GM12878 (cell line): ENCODE results near the gene PPP1R14B. TPM values are rescaled to one million over a fixed set of nuclear protein-coding genes. Genes with fewer than 3 reads are reported as not detected.

Source experiments
- ATAC-seq: fragments of 200-7000 bp; cut with Tn5 transposase; 3 replicates; pipeline ENCODE4 v1.9.1; 2020; ENCODE audit warnings: mild to moderate bottlenecking, moderate library complexity
- BruUV-seq: library from RNA; stranded (reverse); fragments of 400-500 nt; replicated peaks from 2 replicates; lab custom pipeline; 2021; lab: Mats Ljungman, UMichigan
- CTCF ChIA-PET: fragments of 300-600 bp; sonication (Branson Sonifier 250); formaldehyde crosslinking; extraction: SDS; loops from one replicate; lab custom pipeline; 2021; ENCODE audit warnings: inconsistent platforms; lab: Yijun Ruan, JAX
- POLR2A ChIA-PET: fragments of 350-600 bp; formaldehyde crosslinking; extraction: SDS; loops from one replicate; lab custom pipeline; 2021; ENCODE audit warnings: inconsistent platforms; lab: Charles Lee
- RAD21 ChIA-PET: fragments of 300-600 bp; sonication (Branson Sonifier 250); formaldehyde crosslinking; loops from one replicate; lab custom pipeline; 2023; ENCODE audit warnings: antibody characterized with exemption; ENCODE audit not compliant: unreplicated experiment; lab: Charles Lee
- SMC1A ChIA-PET: fragments of 300-600 bp; sonication (Branson Sonifier 250); formaldehyde crosslinking; loops from one replicate; lab custom pipeline; 2023; ENCODE audit not compliant: unreplicated experiment, uncharacterized antibody; lab: Charles Lee
- DNase-seq: peaks from one replicate; pipeline ENCODE4 v3.0.0-alpha.2; 2011; ENCODE audit warnings: low read depth, low spot score
- FAIRE-seq: peaks from 3 replicates; lab custom pipeline; 2011; peaks lifted over from hg19 to GRCh38; lab: Jason Lieb, UNC
- H2AFZ ChIP-seq: 2 replicates; pipeline ENCODE4 v1.6.0; 2011; ENCODE audit warnings: low read depth, low read length, control low read depth; ENCODE audit not compliant: control insufficient read depth
- H3K27ac ChIP-seq: 2 replicates; pipeline ENCODE4 v1.5.1; 2011; ENCODE audit warnings: control low read depth; ENCODE audit not compliant: control insufficient read depth, insufficient read depth
- H3K27me3 ChIP-seq, 2 experiments: replicated peaks in 1 of 2; 2 replicates each; pipeline versions ENCODE4 v1.6.0 to v1.6.1; 2011; ENCODE audit warnings: low read length in 1 of 2; ENCODE audit not compliant: control insufficient read depth in 2 of 2, insufficient read depth in 2 of 2
- H3K36me3 ChIP-seq, 2 experiments: 2 replicates each; pipeline ENCODE4 v1.5.1; 2011; ENCODE audit warnings: low read length in 1 of 2; ENCODE audit not compliant: control insufficient read depth in 2 of 2, insufficient read depth in 2 of 2
- H3K4me1 ChIP-seq: 2 replicates; pipeline ENCODE4 v1.6.1; 2011; ENCODE audit warnings: mild to moderate bottlenecking, low read length, moderate library complexity, mixed read lengths; ENCODE audit not compliant: control insufficient read depth, insufficient read depth
- H3K4me2 ChIP-seq: 2 replicates; pipeline ENCODE4 v1.6.0; 2011; ENCODE audit warnings: control low read depth; ENCODE audit not compliant: control insufficient read depth, insufficient read depth
- H3K4me3 ChIP-seq: fragments of 200-600 bp; sonication (generic); 2 replicates; pipeline ENCODE4 v1.5.1; 2016
- H3K79me2 ChIP-seq: 2 replicates; pipeline ENCODE4 v1.6.0; 2011; ENCODE audit warnings: low read length; ENCODE audit not compliant: control insufficient read depth, insufficient read depth
- H3K9ac ChIP-seq: 2 replicates; pipeline ENCODE4 v1.8.0; 2011; ENCODE audit warnings: low read length, control low read depth, mixed read lengths; ENCODE audit not compliant: control insufficient read depth, insufficient read depth
- H3K9me3 ChIP-seq: replicated peaks from 3 replicates; pipeline ENCODE4 v1.5.1; 2011; ENCODE audit warnings: mild to moderate bottlenecking, low read length; ENCODE audit not compliant: control insufficient read depth, insufficient read depth
- H4K20me1 ChIP-seq: 2 replicates; pipeline ENCODE4 v1.6.0; 2011; ENCODE audit not compliant: control insufficient read depth, insufficient read depth
- ASH2L ChIP-seq: fragments of 300-600, 200-600 bp; sonication (generic); IDR thresholded peaks from 2 replicates; pipeline ENCODE4 v1.6.1; 2017; ENCODE audit warnings: low read depth, mild to moderate bottlenecking, borderline replicate concordance
- ATF7 ChIP-seq: fragments of 450-650 bp; IDR thresholded peaks from 2 replicates; pipeline ENCODE4 v1.6.1; 2016; ENCODE audit warnings: low read depth, mild to moderate bottlenecking
- BCL11A ChIP-seq: IDR thresholded peaks from 2 replicates; pipeline ENCODE4 v1.6.1; 2011; ENCODE audit warnings: low read depth, low read length
- CBFB ChIP-seq: IDR thresholded peaks from 2 replicates; pipeline ENCODE4 v1.6.1; 2016; ENCODE audit warnings: antibody characterized with exemption, low read depth
- EGR1 ChIP-seq, 2 experiments: IDR thresholded peaks; 1 replicate in 1 of 2; 2 replicates in 1 of 2; pipeline ENCODE4 v1.6.1; 2011 to 2012; ENCODE audit warnings: low read depth in 2 of 2, low read length in 2 of 2, borderline replicate concordance in 1 of 2, mild to moderate bottlenecking in 1 of 2, moderate library complexity in 1 of 2
- EZH2 ChIP-seq: IDR thresholded peaks from 2 replicates; pipeline ENCODE4 v1.6.1; 2012; ENCODE audit warnings: low read depth, mild to moderate bottlenecking, control low read depth, inconsistent platforms, low read length, borderline replicate concordance; ENCODE audit not compliant: control insufficient read depth
- FOS ChIP-seq: IDR thresholded peaks from 3 replicates; pipeline ENCODE4 v1.6.1; 2011; ENCODE audit warnings: borderline replicate concordance; ENCODE audit not compliant: insufficient read length; ENCODE audit errors: extremely low read depth
- HDAC2 ChIP-seq: fragments of 200-600 bp; sonication (generic); IDR thresholded peaks from 2 replicates; pipeline ENCODE4 v1.6.1; 2017
- HDAC6 ChIP-seq: fragments of 200-600 bp; sonication (generic); IDR thresholded peaks from one replicate; pipeline ENCODE4 v1.8.0; 2017; ENCODE audit warnings: antibody characterized with exemption; ENCODE audit not compliant: unreplicated experiment
- PAX5 ChIP-seq: IDR thresholded peaks from 2 replicates; pipeline ENCODE4 v1.6.1; 2011; ENCODE audit warnings: low read depth, low read length, borderline replicate concordance
- RAD21 ChIP-seq: IDR thresholded peaks from 2 replicates; pipeline ENCODE4 v1.6.1; 2011; ENCODE audit warnings: mild to moderate bottlenecking, low read depth, low read length, moderate library complexity; ENCODE audit not compliant: insufficient read depth
- RAD51 ChIP-seq: fragments of 450-650 bp; IDR thresholded peaks from 2 replicates; pipeline ENCODE4 v1.6.1; 2016; ENCODE audit warnings: moderate library complexity, mild to moderate bottlenecking, inconsistent platforms
- RFX5 ChIP-seq: IDR thresholded peaks from 2 replicates; pipeline ENCODE4 v1.6.1; 2011; ENCODE audit warnings: low read depth, low read length, improper control_type of control experiment
- STAT3 ChIP-seq: IDR thresholded peaks from 2 replicates; pipeline ENCODE4 v1.6.1; 2011; ENCODE audit warnings: low read depth, low read length, improper control_type of control experiment
- ZBTB33 ChIP-seq: fragments of 450-650 bp; IDR thresholded peaks from 2 replicates; pipeline ENCODE4 v1.6.1; 2017; ENCODE audit warnings: mild to moderate bottlenecking
- WGBS: methylation state at CpG from one replicate; pipeline ENCODE4 v1.1.6; 2016; ENCODE audit warnings: low lambda C conversion rate; ENCODE audit not compliant: insufficient replicate concordance, insufficient coverage; ENCODE audit errors: missing lambda C conversion rate; 5-methylcytosine and 5-hydroxymethylcytosine counted together
- in situ Hi-C: fragments of 300-500 bp; cut with MboI; formaldehyde crosslinking; loops from 9 replicates; pipeline ENCODE4 v1.14.3; 2018; ENCODE audit warnings: mixed read lengths
- intact Hi-C: fragments of 100-400 bp; cut with micrococcal nuclease; formaldehyde crosslinking; loops from one replicate; pipeline ENCODE4 v1.14.2; 2022; ENCODE audit not compliant: unreplicated experiment
- polyA plus RNA-seq, 11 experiments: library from polyadenylated mRNA; depleted of rRNA in 4 of 11; unstranded in 6 of 11; stranded (reverse) in 5 of 11; fragments of >200 nt; fragmentation: Nextera tagmentation in 4 of 11; fragmentation: Illumina TruSeq in 1 of 11; extraction: Ambion mirVana in 4 of 11; extraction: Trizol in 1 of 11; gene quantifications; 1 replicate in 1 of 11; 2 replicates in 10 of 11; pipeline versions ENCODE4 v1.2.1 to v1.2.3, GENCODE V29; 2011 to 2016; ENCODE audit warnings: inconsistent platforms in 2 of 11, missing spikeins in 2 of 11, low read depth in 1 of 11
- total RNA-seq, 4 experiments: library from RNA; depleted of rRNA in 3 of 4; stranded (reverse); fragments of >200 nt in 3 of 4; fragmentation: Illumina TruSeq in 1 of 4; extraction: Trizol in 1 of 4; gene quantifications; 2 replicates each; pipeline versions ENCODE4 v1.2.1 to v1.2.3, GENCODE V29; 2013 to 2021
- TF ChIP-seq, protein P1 (sequence below): fragments of 450-650 bp; IDR thresholded peaks from 2 replicates; pipeline ENCODE4 v1.6.1; 2017; ENCODE audit warnings: mild to moderate bottlenecking, low read depth, inconsistent platforms; ENCODE audit not compliant: poor library complexity, severe bottlenecking
- TF ChIP-seq, protein P2 (sequence below): fragments of 150-350 bp; IDR thresholded peaks from 2 replicates; pipeline ENCODE4 v1.6.1; 2014; ENCODE audit warnings: mild to moderate bottlenecking, low read depth, low read length

The PPP1R14B gene
- total and polyA plus RNA-seq, 10 of the 15 experiments (the other 5 are each of a cell fraction or from before 2014, with no cell fraction given), result 8.4 to 283 (median 124) TPM

DNA sequence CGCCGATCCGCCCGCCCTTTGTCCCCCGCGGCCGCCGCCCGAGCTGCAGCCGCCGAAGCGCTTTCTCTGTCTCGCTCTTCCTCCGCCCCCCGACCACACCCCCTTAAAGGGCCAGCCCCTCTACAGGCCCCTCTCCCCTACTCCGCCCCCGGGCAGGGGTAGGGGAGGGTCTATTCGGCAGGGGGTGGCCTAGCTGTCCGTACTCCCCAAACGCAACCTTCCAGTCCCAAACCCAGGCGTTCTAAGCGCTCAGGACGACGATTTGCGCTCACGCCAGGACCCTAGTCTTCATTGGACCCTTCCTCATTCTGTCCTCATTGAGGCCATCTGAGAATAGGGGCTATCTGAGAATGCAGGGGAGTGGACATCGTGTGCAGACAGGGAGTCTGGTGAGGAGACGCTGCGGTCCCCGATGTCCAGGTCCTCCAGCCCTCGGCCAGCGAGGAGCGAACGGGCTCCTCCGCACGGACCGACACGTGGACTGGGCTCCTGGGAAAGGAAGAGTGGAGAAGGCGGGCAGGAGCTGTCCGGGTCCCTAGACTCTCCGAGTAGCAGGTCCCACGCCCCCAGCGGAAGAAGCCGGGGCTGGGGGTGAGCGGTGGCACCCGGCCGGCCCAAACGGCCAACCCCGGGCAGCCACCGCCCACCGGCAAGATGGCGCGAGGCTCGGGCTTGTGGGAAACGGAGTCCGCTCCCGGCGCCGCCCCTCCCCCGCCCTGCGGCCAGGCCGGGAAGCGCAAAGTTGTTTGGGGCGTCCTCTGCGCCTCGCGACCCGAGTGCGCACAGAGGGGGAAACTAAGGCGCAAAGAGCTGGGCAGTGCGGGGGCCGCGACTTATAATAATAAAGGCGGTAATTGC lies at the start of gene PPP1R14B (continued):
- TF ChIP-seq, protein P1, sequence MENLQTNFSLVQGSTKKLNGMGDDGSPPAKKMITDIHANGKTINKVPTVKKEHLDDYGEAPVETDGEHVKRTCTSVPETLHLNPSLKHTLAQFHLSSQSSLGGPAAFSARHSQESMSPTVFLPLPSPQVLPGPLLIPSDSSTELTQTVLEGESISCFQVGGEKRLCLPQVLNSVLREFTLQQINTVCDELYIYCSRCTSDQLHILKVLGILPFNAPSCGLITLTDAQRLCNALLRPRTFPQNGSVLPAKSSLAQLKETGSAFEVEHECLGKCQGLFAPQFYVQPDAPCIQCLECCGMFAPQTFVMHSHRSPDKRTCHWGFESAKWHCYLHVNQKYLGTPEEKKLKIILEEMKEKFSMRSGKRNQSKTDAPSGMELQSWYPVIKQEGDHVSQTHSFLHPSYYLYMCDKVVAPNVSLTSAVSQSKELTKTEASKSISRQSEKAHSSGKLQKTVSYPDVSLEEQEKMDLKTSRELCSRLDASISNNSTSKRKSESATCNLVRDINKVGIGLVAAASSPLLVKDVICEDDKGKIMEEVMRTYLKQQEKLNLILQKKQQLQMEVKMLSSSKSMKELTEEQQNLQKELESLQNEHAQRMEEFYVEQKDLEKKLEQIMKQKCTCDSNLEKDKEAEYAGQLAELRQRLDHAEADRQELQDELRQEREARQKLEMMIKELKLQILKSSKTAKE, result no peak
- TF ChIP-seq RAD21, result no peak
- no peak for TF ChIP-seq EZH2
- no peak for TF ChIP-seq STAT3
- no peak for TF ChIP-seq HDAC6
- no peak for TF ChIP-seq ASH2L
- TF ChIP-seq RFX5, result no peak
- no peak for TF ChIP-seq BCL11A

- no peak overlapping the region for H3K9ac ChIP-seq
- FAIRE-seq (no peak), DNase-seq (no peak), ATAC-seq (no peak)
- ChIA-PET SMC1A (no interaction called here), POLR2A (no interaction called here), CTCF (interaction anchor here (0.7 kb wide), 1 partner anchor 448 kb away, joined by 3 read pairs; the partner anchor contains the start of gene RASGRP2), RAD21 (no interaction called here)
- H3K27ac ChIP-seq, result no peak overlapping the region
- H3K4me2 ChIP-seq, result no peak overlapping the region
- H3K36me3 ChIP-seq, result no peaks in the 10 kb centered on the region
- no peaks in the 10 kb centered on the region for H3K79me2 ChIP-seq
- intact Hi-C loops (no loop called here), in situ Hi-C loops (no loop called here)
- no TSS peak for BruUV-seq
- no peak overlapping the region for H3K4me3 ChIP-seq
- no peaks in the 10 kb centered on the region for H3K9me3 ChIP-seq
- H4K20me1 ChIP-seq, result no peaks in the 10 kb centered on the region; the same call in 1 of the 2 replicates
- H2AFZ ChIP-seq, result no peak overlapping the region
- 0% methylated on average over 1 of the region's 1 CpG for WGBS
- peaks cover 10% of the 10 kb centered on the region for H3K4me1 ChIP-seq
- peaks cover 20 to 37% of the 10 kb centered on the region in 2 experiments for H3K27me3 ChIP-seq
- no peak for TF ChIP-seq RAD51
- no peak for TF ChIP-seq EGR1 (IDR thresholded peaks at IDR 0.05; ENCODE audit: borderline replicate concordance in 1 of 2, low read depth in 2 of 2, low read length in 2 of 2)
- no peak for TF ChIP-seq CBFB
- TF ChIP-seq ZBTB33, result no peak
- no peak for TF ChIP-seq PAX5
- no peak for TF ChIP-seq FOS
- TF ChIP-seq, protein P2, sequence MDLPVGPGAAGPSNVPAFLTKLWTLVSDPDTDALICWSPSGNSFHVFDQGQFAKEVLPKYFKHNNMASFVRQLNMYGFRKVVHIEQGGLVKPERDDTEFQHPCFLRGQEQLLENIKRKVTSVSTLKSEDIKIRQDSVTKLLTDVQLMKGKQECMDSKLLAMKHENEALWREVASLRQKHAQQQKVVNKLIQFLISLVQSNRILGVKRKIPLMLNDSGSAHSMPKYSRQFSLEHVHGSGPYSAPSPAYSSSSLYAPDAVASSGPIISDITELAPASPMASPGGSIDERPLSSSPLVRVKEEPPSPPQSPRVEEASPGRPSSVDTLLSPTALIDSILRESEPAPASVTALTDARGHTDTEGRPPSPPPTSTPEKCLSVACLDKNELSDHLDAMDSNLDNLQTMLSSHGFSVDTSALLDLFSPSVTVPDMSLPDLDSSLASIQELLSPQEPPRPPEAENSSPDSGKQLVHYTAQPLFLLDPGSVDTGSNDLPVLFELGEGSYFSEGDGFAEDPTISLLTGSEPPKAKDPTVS, result no peak
- no peak for TF ChIP-seq ATF7
- no peak for TF ChIP-seq HDAC2
Measured at GRCh38 chr11:64296236-64296635, 49.5 kb upstream of the PPP1R14B start.
